HAP-1 (cell line): Measurements from ENCODE around the gene GALNT17.

ENCODE experiments used
- DNase-seq, 2 experiments: peaks; one replicate each; pipeline ENCODE4 v3.0.0-alpha.2; 2016 to 2020; ENCODE audit warnings: low spot score in 2 of 2
- H3K27me3 ChIP-seq: fragments of 250-450 bp; sonication (Bioruptor Pico); 2 replicates; pipeline ENCODE4 v1.5.1; 2020; ENCODE audit warnings: low read depth, mild to moderate bottlenecking, moderate library complexity
- H3K36me3 ChIP-seq: fragments of 250-450 bp; sonication (Bioruptor Pico); replicated peaks from 2 replicates; pipeline ENCODE4 v1.5.1; 2020; ENCODE audit warnings: mild to moderate bottlenecking
- H3K4me1 ChIP-seq: fragments of 250-450 bp; sonication (Bioruptor Pico); 2 replicates; pipeline ENCODE4 v1.5.1; 2020; ENCODE audit warnings: mild to moderate bottlenecking
- H3K4me3 ChIP-seq: fragments of 250-450 bp; sonication (Bioruptor Pico); 2 replicates; pipeline ENCODE4 v1.5.1; 2020; ENCODE audit warnings: mild to moderate bottlenecking, moderate library complexity
- H3K9me3 ChIP-seq: fragments of 250-450 bp; sonication (Bioruptor Pico); 2 replicates; pipeline ENCODE4 v1.5.1; 2020; ENCODE audit warnings: mild to moderate bottlenecking, moderate library complexity
- in situ Hi-C: fragments of 300-500 bp; cut with MboI; formaldehyde crosslinking; loops from 3 replicates; pipeline ENCODE4 v1.14.3; 2020; ENCODE audit warnings: low sequenced_read_pairs, inconsistent platforms, mixed read lengths

The GALNT17 gene

GRCh38 chr7:71327946-71328345 is 196.0 kb downstream of the GALNT17 start:
- no peaks in the 10 kb centered on the region for H3K27me3 ChIP-seq
- no peaks in the 10 kb centered on the region for H3K36me3 ChIP-seq
- no peak for DNase-seq
- no peaks in the 10 kb centered on the region for H3K4me1 ChIP-seq
- no peak overlapping the region for H3K4me3 ChIP-seq
- in situ Hi-C loops, result no loop called here
- no peaks in the 10 kb centered on the region for H3K9me3 ChIP-seq

GRCh38 chr7:71329030-71329660 is 197.2 kb downstream of the GALNT17 start:
- Histone ChIP-seq H3K4me1 (no peaks in the 10 kb centered on the region), H3K9me3 (no peaks in the 10 kb centered on the region), H3K4me3 (no peak overlapping the region), H3K27me3 (no peaks in the 10 kb centered on the region), H3K36me3 (no peaks in the 10 kb centered on the region)
- in situ Hi-C loops, result no loop called here
- no peak for DNase-seq

- H3K27me3 ChIP-seq, result no peaks in the 10 kb centered on the region
- H3K4me3 ChIP-seq, result no peak overlapping the region
- no peak for DNase-seq
- no peaks in the 10 kb centered on the region for H3K36me3 ChIP-seq
- in situ Hi-C loops, result no loop called here
- no peaks in the 10 kb centered on the region for H3K9me3 ChIP-seq
- H3K4me1 ChIP-seq, result no peaks in the 10 kb centered on the region
Observed at GRCh38 chr7:71332207-71332606, 200.3 kb downstream of the GALNT17 start.

- no peaks in the 10 kb centered on the region for H3K36me3 ChIP-seq
- in situ Hi-C loops, result no loop called here
- no peak for DNase-seq
- H3K4me3 ChIP-seq, result no peak overlapping the region
- no peaks in the 10 kb centered on the region for H3K4me1 ChIP-seq
- H3K27me3 ChIP-seq, result no peaks in the 10 kb centered on the region
- no peaks in the 10 kb centered on the region for H3K9me3 ChIP-seq
Observed at GRCh38 chr7:71334541-71334940, 202.6 kb downstream of the GALNT17 start.

GRCh38 chr7:71338866-71339265 is 206.9 kb downstream of the GALNT17 start:
- H3K27me3 ChIP-seq, result no peaks in the 10 kb centered on the region
- H3K4me1 ChIP-seq, result no peaks in the 10 kb centered on the region
- no peaks in the 10 kb centered on the region for H3K9me3 ChIP-seq
- no peak for DNase-seq
- H3K4me3 ChIP-seq, result no peak overlapping the region
- in situ Hi-C loops, result no loop called here
- no peaks in the 10 kb centered on the region for H3K36me3 ChIP-seq

GRCh38 chr7:71339924-71340323 is 208.0 kb downstream of the GALNT17 start:
- in situ Hi-C loops, result no loop called here
- Histone ChIP-seq H3K4me1 (no peaks in the 10 kb centered on the region), H3K27me3 (no peaks in the 10 kb centered on the region), H3K36me3 (no peaks in the 10 kb centered on the region), H3K4me3 (no peak overlapping the region), H3K9me3 (no peaks in the 10 kb centered on the region)
- DNase-seq, result no peak

- no peaks in the 10 kb centered on the region for H3K4me1 ChIP-seq
- no peak for DNase-seq
- H3K4me3 ChIP-seq, result no peak overlapping the region
- H3K36me3 ChIP-seq, result no peaks in the 10 kb centered on the region
- H3K27me3 ChIP-seq, result no peaks in the 10 kb centered on the region
- H3K9me3 ChIP-seq, result no peaks in the 10 kb centered on the region
- in situ Hi-C loops, result no loop called here
Observed at GRCh38 chr7:71342202-71342601, 210.3 kb downstream of the GALNT17 start.

GRCh38 chr7:71343039-71343438 is 211.1 kb downstream of the GALNT17 start:
- H3K27me3 ChIP-seq, result no peaks in the 10 kb centered on the region
- in situ Hi-C loops, result no loop called here
- no peaks in the 10 kb centered on the region for H3K9me3 ChIP-seq
- no peaks in the 10 kb centered on the region for H3K4me1 ChIP-seq
- no peaks in the 10 kb centered on the region for H3K36me3 ChIP-seq
- no peak for DNase-seq
- H3K4me3 ChIP-seq, result no peak overlapping the region

GRCh38 chr7:71343892-71344291 is 211.9 kb downstream of the GALNT17 start:
- no peaks in the 10 kb centered on the region for H3K27me3 ChIP-seq
- H3K9me3 ChIP-seq, result no peaks in the 10 kb centered on the region
- H3K4me1 ChIP-seq, result no peaks in the 10 kb centered on the region
- no peak overlapping the region for H3K4me3 ChIP-seq
- no peak for DNase-seq
- H3K36me3 ChIP-seq, result no peaks in the 10 kb centered on the region
- in situ Hi-C loops, result no loop called here

- H3K4me3 ChIP-seq, result no peak overlapping the region
- no peaks in the 10 kb centered on the region for H3K27me3 ChIP-seq
- H3K9me3 ChIP-seq, result no peaks in the 10 kb centered on the region
- in situ Hi-C loops, result no loop called here
- no peaks in the 10 kb centered on the region for H3K4me1 ChIP-seq
- DNase-seq, result no peak
- H3K36me3 ChIP-seq, result no peaks in the 10 kb centered on the region
Observed at GRCh38 chr7:71345117-71345884, 213.4 kb downstream of the GALNT17 start.

GRCh38 chr7:71348821-71349681 is 217.1 kb downstream of the GALNT17 start:
- Histone ChIP-seq H3K4me3 (no peak overlapping the region), H3K27me3 (no peaks in the 10 kb centered on the region), H3K36me3 (no peaks in the 10 kb centered on the region), H3K4me1 (no peaks in the 10 kb centered on the region), H3K9me3 (no peaks in the 10 kb centered on the region)
- in situ Hi-C loops, result no loop called here
- no peak for DNase-seq

GRCh38 chr7:71349682-71350481 is 217.9 kb downstream of the GALNT17 start:
- Histone ChIP-seq H3K27me3 (no peaks in the 10 kb centered on the region), H3K4me1 (no peaks in the 10 kb centered on the region), H3K9me3 (no peaks in the 10 kb centered on the region), H3K36me3 (no peaks in the 10 kb centered on the region), H3K4me3 (no peak overlapping the region)
- in situ Hi-C loops, result no loop called here
- no peak for DNase-seq

GRCh38 chr7:71350680-71351079 is 218.7 kb downstream of the GALNT17 start:
- Histone ChIP-seq H3K4me3 (no peak overlapping the region), H3K36me3 (no peaks in the 10 kb centered on the region), H3K4me1 (no peaks in the 10 kb centered on the region), H3K27me3 (no peaks in the 10 kb centered on the region), H3K9me3 (no peaks in the 10 kb centered on the region)
- DNase-seq, result no peak
- in situ Hi-C loops, result no loop called here
